ENCODE data around the gene ANKS3.

ANKS3 gene

GRCh38 chr16:4646773-4647643 lies 87.1 kb downstream of the ANKS3 start:
- DNase-seq (ENCODE audit: low read depth): no peak

Data from stimulated activated CD8-positive, alpha-beta memory T cell treated with anti-CD3 and anti-CD28 coated beads, Interleukin-15, amount 100 ng/mL, for 24 hours (primary cell).